Prostate gland (tissue), 2 donors: ENCODE measurements around the gene AGBL4. TPM values are rescaled to one million over a fixed set of nuclear protein-coding genes. Genes with fewer than 3 reads are reported as not detected.

Source experiments
- DNase-seq: peaks from one replicate; pipeline ENCODE4 v3.0.0-alpha.2; 2019; ENCODE audit warnings: low spot score
- H3K27ac ChIP-seq, 2 donors: fragments of 200-600 bp; sonication (generic); 2 replicates each; pipeline ENCODE4 v1.5.1; 2017 to 2019
- H3K27me3 ChIP-seq: fragments of 200-600 bp; sonication (generic); replicated peaks from 2 replicates; pipeline ENCODE4 v1.5.1; 2019; ENCODE audit not compliant: insufficient read depth
- H3K36me3 ChIP-seq, 2 donors: fragments of 200-600 bp; sonication (generic); 1 replicate in 1 of 2; 2 replicates in 1 of 2; pipeline versions ENCODE4 v1.5.1 to v1.8.1; 2017 to 2019
- H3K4me1 ChIP-seq: fragments of 200-600 bp; sonication (generic); replicated peaks from 2 replicates; pipeline ENCODE4 v1.5.1; 2019
- H3K4me3 ChIP-seq, 2 donors: fragments of 200-600 bp; sonication (generic); 2 replicates each; pipeline ENCODE4 v1.5.1; 2017 to 2019
- H3K9me3 ChIP-seq: fragments of 200-600 bp; sonication (generic); 2 replicates; pipeline ENCODE4 v1.5.1; 2017
- CTCF ChIP-seq, 4 experiments: fragments of 200-600 bp in 2 of 4; fragments of 450-650 bp in 2 of 4; sonication (generic) in 2 of 4; IDR thresholded peaks; 1 replicate in 3 of 4; 2 replicates in 1 of 4; pipeline ENCODE4 v1.5.1; 2016 to 2019; ENCODE audit warnings: antibody characterized with exemption in 4 of 4, mild to moderate bottlenecking in 2 of 4, moderate library complexity in 2 of 4
- POLR2A ChIP-seq: fragments of 450-650 bp; IDR thresholded peaks from one replicate; pipeline ENCODE4 v1.6.1; 2016; ENCODE audit warnings: antibody characterized with exemption, mild to moderate bottlenecking
- POLR2AphosphoS5 ChIP-seq: sonication (generic); formaldehyde crosslinking; IDR thresholded peaks from one replicate; pipeline ENCODE4 v1.6.1; 2017; ENCODE audit warnings: antibody characterized with exemption
- WGBS: methylation state at CpG from one replicate; pipeline ENCODE4 v1.1.5; 2018; 5-methylcytosine and 5-hydroxymethylcytosine counted together
- intact Hi-C: fragments of 100-400 bp; cut with DNase I; formaldehyde crosslinking; loops from one replicate; pipeline ENCODE4 v1.14.2; 2022
- total RNA-seq, 2 donors: library from RNA; depleted of rRNA; stranded (reverse); fragments of >200 nt; gene quantifications; one replicate each; pipeline ENCODE4 v1.1.0, GENCODE V29; 2016

AGBL4 gene
- total RNA-seq, 2 donors from 2014 or later: 0.82 to 2.7 TPM

GRCh38 chr1:48560577-48560976 lies 1463.2 kb downstream of the AGBL4 start:
- intact Hi-C loops: no loop called here
- no peaks in the 10 kb centered on the region for H3K9me3 ChIP-seq
- DNase-seq: no peak
- no peaks in the 10 kb centered on the region for H3K36me3 ChIP-seq
- TF ChIP-seq POLR2A: no peak
- no peak for TF ChIP-seq POLR2AphosphoS5
- TF ChIP-seq CTCF (IDR thresholded peaks at IDR 0.05): no peak
- H3K4me1 ChIP-seq: no peaks in the 10 kb centered on the region
- H3K27ac ChIP-seq: no peak overlapping the region
- H3K27me3 ChIP-seq: no peaks in the 10 kb centered on the region
- H3K4me3 ChIP-seq: no peak overlapping the region

- H3K36me3 ChIP-seq: no peaks in the 10 kb centered on the region
- WGBS: 100% methylated on average over 1 of the region's 1 CpG
- intact Hi-C loops: no loop called here
- no peak overlapping the region for H3K4me3 ChIP-seq
- no peaks in the 10 kb centered on the region for H3K4me1 ChIP-seq
- H3K27ac ChIP-seq: no peak overlapping the region
- no peaks in the 10 kb centered on the region for H3K27me3 ChIP-seq
- TF ChIP-seq POLR2AphosphoS5 (no peak), CTCF (IDR thresholded peaks at IDR 0.05) (no peak), POLR2A (no peak)
- no peak for DNase-seq
- H3K9me3 ChIP-seq: no peaks in the 10 kb centered on the region
Observed at GRCh38 chr1:48560116-48560515, 1463.6 kb downstream of the AGBL4 start.

GRCh38 chr1:48558366-48558765 lies 1465.4 kb downstream of the AGBL4 start:
- DNase-seq: no peak
- TF ChIP-seq POLR2AphosphoS5 (no peak), CTCF (IDR thresholded peaks at IDR 0.05) (no peak), POLR2A (no peak)
- no peaks in the 10 kb centered on the region for H3K4me1 ChIP-seq
- no peaks in the 10 kb centered on the region for H3K9me3 ChIP-seq
- no peak overlapping the region for H3K27ac ChIP-seq
- WGBS: 88% methylated on average over 2 of the region's 2 CpGs
- no peaks in the 10 kb centered on the region for H3K27me3 ChIP-seq
- H3K36me3 ChIP-seq: no peaks in the 10 kb centered on the region
- intact Hi-C loops: no loop called here
- no peak overlapping the region for H3K4me3 ChIP-seq

GRCh38 chr1:48556186-48556850 lies 1467.4 kb downstream of the AGBL4 start:
- H3K27me3 ChIP-seq: no peaks in the 10 kb centered on the region
- intact Hi-C loops: no loop called here
- H3K9me3 ChIP-seq: no peaks in the 10 kb centered on the region
- no peaks in the 10 kb centered on the region for H3K36me3 ChIP-seq
- no peak overlapping the region for H3K27ac ChIP-seq
- no peak overlapping the region for H3K4me3 ChIP-seq
- 82% methylated on average over 5 of the region's 5 CpGs for WGBS
- DNase-seq: no peak
- H3K4me1 ChIP-seq: no peaks in the 10 kb centered on the region
- TF ChIP-seq CTCF (IDR thresholded peaks at IDR 0.05): no peak
- TF ChIP-seq POLR2AphosphoS5: no peak
- no peak for TF ChIP-seq POLR2A

GRCh38 chr1:48555271-48555670 lies 1468.5 kb downstream of the AGBL4 start:
- no peak for TF ChIP-seq POLR2AphosphoS5
- TF ChIP-seq POLR2A: no peak
- no peak for TF ChIP-seq CTCF (IDR thresholded peaks at IDR 0.05)
- intact Hi-C loops: no loop called here
- H3K27me3 ChIP-seq: no peaks in the 10 kb centered on the region
- no peaks in the 10 kb centered on the region for H3K4me1 ChIP-seq
- 39% methylated on average over 2 of the region's 2 CpGs for WGBS
- no peaks in the 10 kb centered on the region for H3K9me3 ChIP-seq
- no peaks in the 10 kb centered on the region for H3K36me3 ChIP-seq
- no peak overlapping the region for H3K4me3 ChIP-seq
- no peak for DNase-seq
- no peak overlapping the region for H3K27ac ChIP-seq
